ENCODE results near the gene TMOD2.

DNA sequence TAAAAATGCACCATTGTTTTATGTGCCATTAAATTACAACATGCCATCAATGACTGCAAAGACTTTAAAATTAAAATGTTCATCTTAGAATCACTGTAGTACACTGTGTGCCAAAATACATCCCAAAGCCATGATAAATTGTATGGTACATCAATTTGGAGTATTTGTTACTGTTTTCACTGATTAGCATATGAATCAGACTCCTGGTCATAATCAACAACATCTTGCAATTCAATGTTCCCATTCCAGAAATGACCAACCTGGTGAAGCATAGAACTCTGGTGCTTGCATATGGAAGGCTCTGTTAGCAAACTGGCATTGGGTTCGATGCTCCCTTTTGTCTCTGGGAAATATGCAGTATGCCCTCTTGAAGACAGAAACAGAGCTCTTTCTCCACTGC is 36.5 kb upstream of the TMOD2 start:
- TF ChIP-seq, protein P1, sequence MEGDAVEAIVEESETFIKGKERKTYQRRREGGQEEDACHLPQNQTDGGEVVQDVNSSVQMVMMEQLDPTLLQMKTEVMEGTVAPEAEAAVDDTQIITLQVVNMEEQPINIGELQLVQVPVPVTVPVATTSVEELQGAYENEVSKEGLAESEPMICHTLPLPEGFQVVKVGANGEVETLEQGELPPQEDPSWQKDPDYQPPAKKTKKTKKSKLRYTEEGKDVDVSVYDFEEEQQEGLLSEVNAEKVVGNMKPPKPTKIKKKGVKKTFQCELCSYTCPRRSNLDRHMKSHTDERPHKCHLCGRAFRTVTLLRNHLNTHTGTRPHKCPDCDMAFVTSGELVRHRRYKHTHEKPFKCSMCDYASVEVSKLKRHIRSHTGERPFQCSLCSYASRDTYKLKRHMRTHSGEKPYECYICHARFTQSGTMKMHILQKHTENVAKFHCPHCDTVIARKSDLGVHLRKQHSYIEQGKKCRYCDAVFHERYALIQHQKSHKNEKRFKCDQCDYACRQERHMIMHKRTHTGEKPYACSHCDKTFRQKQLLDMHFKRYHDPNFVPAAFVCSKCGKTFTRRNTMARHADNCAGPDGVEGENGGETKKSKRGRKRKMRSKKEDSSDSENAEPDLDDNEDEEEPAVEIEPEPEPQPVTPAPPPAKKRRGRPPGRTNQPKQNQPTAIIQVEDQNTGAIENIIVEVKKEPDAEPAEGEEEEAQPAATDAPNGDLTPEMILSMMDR (IDR thresholded peaks at IDR 0.05; ENCODE audit: low read length), result no peak
- TF ChIP-seq EZH2 (optimal IDR thresholded peaks at IDR 0.05; ENCODE audit: low read depth, low read length) (no peak), EZH2phosphoT487 (IDR thresholded peaks at IDR 0.05; ENCODE audit: low read length) (no peak)

Measured in MM.1S (cell line).